Gastroesophageal sphincter (tissue), 3 donors: ENCODE data around the gene DTX1.

ENCODE experiments used
- CTCF ChIP-seq, 4 experiments: fragments of 200-600 bp in 2 of 4; fragments of 450-650 bp in 2 of 4; sonication (generic) in 1 of 4; IDR thresholded peaks; one replicate each; pipeline ENCODE4 v1.5.1; 2017 to 2019; ENCODE audit warnings: antibody characterized with exemption in 4 of 4, mild to moderate bottlenecking in 2 of 4, moderate library complexity in 2 of 4
- EP300 ChIP-seq: sonication (generic); formaldehyde crosslinking; IDR thresholded peaks from one replicate; pipeline ENCODE4 v1.6.1; 2017; ENCODE audit warnings: antibody characterized with exemption, mild to moderate bottlenecking
- POLR2A ChIP-seq, 2 donors: fragments of 450-650 bp; IDR thresholded peaks; one replicate each; pipeline ENCODE4 v1.6.1; 2017; ENCODE audit warnings: antibody characterized with exemption in 2 of 2, mild to moderate bottlenecking in 2 of 2, moderate library complexity in 1 of 2
- POLR2AphosphoS5 ChIP-seq: sonication (generic); formaldehyde crosslinking; IDR thresholded peaks from one replicate; pipeline ENCODE4 v1.6.1; 2017; ENCODE audit warnings: antibody characterized with exemption

DNA sequence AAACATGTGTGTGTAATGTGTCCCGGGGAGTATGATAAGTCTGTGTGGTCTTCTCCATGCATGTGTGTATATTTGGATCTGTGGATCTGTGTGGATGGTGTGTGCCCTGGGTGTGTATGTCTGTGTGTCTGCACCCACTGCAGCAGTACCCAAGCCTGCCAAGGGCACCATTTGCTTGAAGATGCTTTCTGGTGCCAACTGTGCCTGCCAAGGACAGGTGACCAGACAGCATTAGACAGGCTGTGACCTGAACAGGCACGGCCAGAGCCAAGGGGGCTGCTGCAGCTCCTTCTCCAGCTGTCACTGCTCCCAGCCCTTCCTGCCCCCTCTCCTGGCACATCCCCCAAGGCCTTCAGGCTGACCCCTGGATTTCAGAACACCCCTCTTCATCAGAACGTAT lies 35.0 kb downstream of the DTX1 start:
- TF ChIP-seq CTCF (IDR thresholded peaks at IDR 0.05) (no peak), POLR2AphosphoS5 (no peak), POLR2A (IDR thresholded peaks at IDR 0.05) (no peak), EP300 (no peak)
